RWPE2 (cell line): Measurements from ENCODE around the gene CASK.
A peak's percentile ranks its signal among the peaks of the same experiment; 100 is the strongest.

Experiments used
- ATAC-seq: fragments of 200-7000 bp; cut with Tn5 transposase; 3 replicates; pipeline ENCODE4 v1.9.1; 2021; ENCODE audit warnings: low read depth
- DNase-seq: peaks from one replicate; pipeline ENCODE4 v3.0.0-alpha.2; 2020; ENCODE audit warnings: low spot score
- H3K27ac ChIP-seq: fragments of 450-650 bp; 2 replicates; pipeline ENCODE4 v1.5.1; 2017; ENCODE audit warnings: mild to moderate bottlenecking; ENCODE audit not compliant: poor library complexity, severe bottlenecking
- H3K27me3 ChIP-seq: fragments of 250-450 bp; sonication (Bioruptor Pico); 2 replicates; pipeline ENCODE4 v1.5.1; 2021; ENCODE audit warnings: mild to moderate bottlenecking, moderate library complexity; ENCODE audit not compliant: insufficient read depth, poor library complexity, severe bottlenecking
- H3K36me3 ChIP-seq: fragments of 250-450 bp; sonication (Bioruptor Pico); 2 replicates; pipeline ENCODE4 v1.5.1; 2020; ENCODE audit warnings: low read depth, mild to moderate bottlenecking, moderate library complexity
- H3K4me1 ChIP-seq: fragments of 250-450 bp; sonication (Bioruptor Pico); 2 replicates; pipeline ENCODE4 v1.5.1; 2021; ENCODE audit warnings: mild to moderate bottlenecking, moderate library complexity; ENCODE audit not compliant: insufficient read depth, poor library complexity, severe bottlenecking
- H3K4me3 ChIP-seq: fragments of 250-450 bp; sonication (Bioruptor Pico); 2 replicates; pipeline ENCODE4 v1.5.1; 2021; ENCODE audit warnings: mild to moderate bottlenecking, moderate library complexity; ENCODE audit not compliant: severe bottlenecking
- H3K9me3 ChIP-seq: fragments of 250-450 bp; sonication (Bioruptor Pico); 2 replicates; pipeline ENCODE4 v1.5.1; 2021; ENCODE audit warnings: mild to moderate bottlenecking, moderate library complexity; ENCODE audit not compliant: severe bottlenecking
- CTCF ChIP-seq: fragments of 450-650 bp; IDR thresholded peaks from one replicate; pipeline ENCODE4 v1.5.1; 2017; ENCODE audit warnings: mild to moderate bottlenecking, moderate library complexity; ENCODE audit not compliant: poor library complexity, severe bottlenecking

Gene CASK

DNA sequence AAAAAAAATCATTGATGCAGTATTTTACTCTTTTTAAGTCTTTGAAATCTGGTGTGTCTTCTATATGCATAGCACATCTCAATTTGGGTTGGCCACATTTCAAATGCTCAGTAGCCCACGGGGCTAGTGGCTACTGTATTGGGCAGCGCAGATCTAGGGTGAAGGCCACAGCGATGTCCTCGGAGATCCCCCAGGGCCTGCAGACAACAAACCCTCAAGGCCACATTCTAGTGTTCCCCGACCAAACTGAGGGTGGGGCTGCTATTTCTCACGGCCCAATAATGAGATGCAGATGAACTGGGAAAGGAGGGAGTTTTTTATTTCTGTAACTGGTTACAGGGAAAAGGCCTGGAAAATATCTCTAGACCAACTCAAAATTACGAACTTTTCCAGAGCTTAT, 452.6 kb downstream of the CASK start:
- Histone ChIP-seq H3K4me3 (no peak overlapping the region), H3K36me3 (no peaks in the 10 kb centered on the region), H3K27me3 (no peaks in the 10 kb centered on the region), H3K9me3 (no peaks in the 10 kb centered on the region), H3K4me1 (no peaks in the 10 kb centered on the region), H3K27ac (no peak overlapping the region)
- ATAC-seq (no peak), DNase-seq (no peak)
- no peak for TF ChIP-seq CTCF

DNA sequence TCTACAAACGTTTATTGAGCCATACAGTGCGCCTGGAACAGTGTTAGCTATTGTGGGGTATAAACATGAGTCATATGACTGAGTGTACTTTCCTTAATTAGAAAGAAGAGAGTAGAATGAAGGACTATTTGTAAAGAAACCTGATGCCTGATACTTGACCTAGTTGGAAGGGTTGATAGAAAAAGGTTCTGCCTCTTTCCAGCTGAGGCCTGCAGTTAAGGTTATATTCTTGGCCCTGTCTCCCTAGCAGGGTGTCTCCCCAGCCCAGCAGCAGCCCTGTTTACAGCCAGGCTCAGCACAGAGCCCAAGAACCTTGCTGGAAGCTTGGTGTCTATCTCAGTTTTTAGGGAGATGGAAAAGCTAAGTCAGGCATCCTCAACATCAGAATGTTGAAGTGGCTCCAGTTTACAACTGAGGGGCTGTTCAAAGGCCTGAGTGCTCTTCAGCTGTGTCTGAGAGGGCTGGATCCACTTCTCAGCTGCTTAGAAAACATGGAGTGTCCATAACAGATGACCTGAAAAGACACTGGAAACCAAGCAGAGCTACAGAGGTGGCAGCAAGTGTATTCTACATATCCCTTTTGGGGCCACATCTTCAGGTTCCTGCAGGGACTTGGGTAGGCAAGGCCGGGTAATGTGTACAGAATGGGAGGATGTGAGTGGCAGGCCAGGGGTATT, 454.6 kb downstream of the CASK start:
- ATAC-seq (peak; percentile 41; the same call in 2 of the 3 replicates), DNase-seq (no peak)
- Histone ChIP-seq H3K9me3 (no peaks in the 10 kb centered on the region), H3K4me3 (no peak overlapping the region), H3K4me1 (no peaks in the 10 kb centered on the region), H3K36me3 (no peaks in the 10 kb centered on the region), H3K27ac (no peak overlapping the region), H3K27me3 (no peaks in the 10 kb centered on the region)
- no peak for TF ChIP-seq CTCF
